Smooth muscle cell (in vitro differentiated cells): Measurements from ENCODE around the gene RAB3GAP1. TPM values are rescaled to one million over a fixed set of nuclear protein-coding genes. Genes with fewer than 3 reads are reported as not detected.
"Not testable (repeated sequence)": the region's sequence is repeated elsewhere in the genome, so short reads cannot be mapped to it uniquely, and the experiment has no call there.

ENCODE experiments used
- DNase-seq: peaks from one replicate; lab custom pipeline; 2025; ENCODE audit not compliant: unreplicated experiment; lab: John Stamatoyannopoulos, UW
- H2AFZ ChIP-seq: fragments of 200-600 bp; sonication (generic); 2 replicates; pipeline ENCODE4 v1.6.0; 2016; ENCODE audit warnings: antibody characterized with exemption, low read depth, mild to moderate bottlenecking
- H3F3A ChIP-seq: fragments of 200-600 bp; sonication (generic); 2 replicates; pipeline ENCODE4 v1.6.0; 2017; ENCODE audit warnings: antibody characterized with exemption, low read depth
- H3K27ac ChIP-seq: fragments of 200-600 bp; sonication (generic); 2 replicates; pipeline ENCODE4 v1.5.1; 2016; ENCODE audit warnings: low read depth, mild to moderate bottlenecking
- H3K27me3 ChIP-seq: fragments of 200-600 bp; sonication (generic); 2 replicates; pipeline ENCODE4 v1.6.1; 2016; ENCODE audit warnings: low read depth, mild to moderate bottlenecking
- H3K36me3 ChIP-seq: fragments of 200-600 bp; sonication (generic); 2 replicates; pipeline ENCODE4 v1.5.1; 2016; ENCODE audit warnings: low read depth
- H3K4me1 ChIP-seq: fragments of 200-600 bp; sonication (generic); 2 replicates; pipeline ENCODE4 v1.5.1; 2016; ENCODE audit warnings: low read depth
- H3K4me2 ChIP-seq: fragments of 200-600 bp; sonication (generic); 2 replicates; pipeline ENCODE4 v1.6.0; 2016; ENCODE audit warnings: mild to moderate bottlenecking
- H3K4me3 ChIP-seq: fragments of 200-600 bp; sonication (generic); 2 replicates; pipeline ENCODE4 v1.5.1; 2016; ENCODE audit warnings: mild to moderate bottlenecking
- H3K79me2 ChIP-seq: fragments of 200-600 bp; sonication (generic); 2 replicates; pipeline ENCODE4 v1.6.0; 2016; ENCODE audit warnings: low read depth, mild to moderate bottlenecking
- H3K9ac ChIP-seq: fragments of 200-600 bp; sonication (generic); 2 replicates; pipeline ENCODE4 v1.6.0; 2016; ENCODE audit warnings: low read depth
- H3K9me3 ChIP-seq: fragments of 200-600 bp; sonication (generic); replicated peaks from 2 replicates; pipeline ENCODE4 v1.5.1; 2016; ENCODE audit warnings: low read depth
- H4K20me1 ChIP-seq: fragments of 200-600 bp; sonication (generic); 2 replicates; pipeline ENCODE4 v1.6.0; 2016; ENCODE audit warnings: low read depth
- CTCF ChIP-seq: fragments of 200-600 bp; sonication (generic); IDR thresholded peaks from 2 replicates; pipeline ENCODE4 v1.5.1; 2017; ENCODE audit warnings: borderline replicate concordance, mild to moderate bottlenecking, antibody characterized with exemption; ENCODE audit not compliant: insufficient read depth, poor library complexity, severe bottlenecking
- WGBS: methylation state at CpG from one replicate; pipeline ENCODE4 v1.1.7; 2016; ENCODE audit warnings: low lambda C conversion rate; 5-methylcytosine and 5-hydroxymethylcytosine counted together
- polyA plus RNA-seq: library from polyadenylated mRNA; unstranded; fragments of >200 nt; fragmentation: Nextera tagmentation; extraction: Ambion mirVana; gene quantifications from 2 replicates; pipeline ENCODE4 v1.2.1, GENCODE V29; 2016
- total RNA-seq: library from RNA; depleted of rRNA; stranded (reverse); fragments of >200 nt; gene quantifications from 2 replicates; pipeline ENCODE4 v1.2.3, GENCODE V29; 2014

RAB3GAP1 gene
- total and polyA plus RNA-seq, 2 experiments from 2014 or later = 14.6 to 39.8 TPM

DNA sequence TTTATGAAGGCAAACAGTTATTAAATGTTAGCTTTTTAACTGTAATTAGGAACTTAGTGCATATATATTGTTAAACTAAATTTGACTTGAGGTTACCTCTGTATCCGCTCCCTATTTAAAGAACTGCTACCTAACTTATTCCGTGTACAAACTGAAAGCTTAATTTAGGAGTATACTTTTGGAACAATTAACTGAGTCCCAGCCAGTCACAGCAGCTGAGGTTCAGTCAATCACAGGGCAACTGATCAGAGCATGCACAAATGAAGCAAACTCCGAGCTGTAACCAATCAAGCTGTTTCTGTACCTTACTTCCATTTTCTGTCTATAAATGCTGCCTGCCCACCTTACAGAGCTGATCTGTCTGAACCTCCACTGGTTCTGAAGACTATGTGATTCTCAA, 61.2 kb downstream of the RAB3GAP1 start:
- Histone ChIP-seq H4K20me1 (no peaks in the 10 kb centered on the region), H3K4me2 (no peak overlapping the region), H3K27ac (no peak overlapping the region), H3K27me3 (no peaks in the 10 kb centered on the region), H3K9me3 (no peaks in the 10 kb centered on the region), H3K4me3 (no peak overlapping the region), H3K9ac (no peak overlapping the region), H3F3A (no peaks in the 10 kb centered on the region), H3K36me3 (peaks cover 4% of the 10 kb centered on the region), H3K4me1 (no peaks in the 10 kb centered on the region), H3K79me2 (peaks cover 5% of the 10 kb centered on the region), H2AFZ (no peak overlapping the region)
- WGBS = 100% methylated on average over 3 of the region's 3 CpGs
- DNase-seq = no peak
- no peak for TF ChIP-seq CTCF

DNA sequence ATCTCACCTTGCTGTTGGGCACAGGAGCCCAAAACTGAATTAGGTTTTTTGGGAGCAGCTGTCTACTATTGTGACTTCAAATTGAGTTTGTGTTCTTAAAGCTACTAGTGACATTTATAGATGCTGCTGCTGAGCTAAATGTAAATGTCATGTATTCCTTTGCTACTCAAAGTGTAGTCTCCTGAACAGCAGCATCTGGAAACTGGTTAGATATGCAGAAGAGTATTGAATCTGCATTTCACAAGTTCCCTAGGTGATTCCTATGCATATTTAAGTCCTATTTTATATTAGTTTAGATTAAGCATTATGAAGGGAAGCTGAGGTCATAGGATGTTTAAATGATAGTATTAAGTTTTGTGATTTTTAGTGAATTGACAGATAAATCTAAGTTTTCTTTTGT, 67.5 kb downstream of the RAB3GAP1 start:
- no peaks in the 10 kb centered on the region for H3K4me1 ChIP-seq
- TF ChIP-seq CTCF = no peak
- DNase-seq = no peak
- no peak overlapping the region for H2AFZ ChIP-seq
- no peak overlapping the region for H3K4me2 ChIP-seq
- no peaks in the 10 kb centered on the region for H3K27me3 ChIP-seq
- no peaks in the 10 kb centered on the region for H4K20me1 ChIP-seq
- no peak overlapping the region for H3K9ac ChIP-seq
- H3K4me3 ChIP-seq = no peak overlapping the region
- no peaks in the 10 kb centered on the region for H3F3A ChIP-seq
- no peaks in the 10 kb centered on the region for H3K79me2 ChIP-seq
- H3K27ac ChIP-seq = no peak overlapping the region
- no peaks in the 10 kb centered on the region for H3K9me3 ChIP-seq
- H3K36me3 ChIP-seq = peaks cover 3% of the 10 kb centered on the region

DNA sequence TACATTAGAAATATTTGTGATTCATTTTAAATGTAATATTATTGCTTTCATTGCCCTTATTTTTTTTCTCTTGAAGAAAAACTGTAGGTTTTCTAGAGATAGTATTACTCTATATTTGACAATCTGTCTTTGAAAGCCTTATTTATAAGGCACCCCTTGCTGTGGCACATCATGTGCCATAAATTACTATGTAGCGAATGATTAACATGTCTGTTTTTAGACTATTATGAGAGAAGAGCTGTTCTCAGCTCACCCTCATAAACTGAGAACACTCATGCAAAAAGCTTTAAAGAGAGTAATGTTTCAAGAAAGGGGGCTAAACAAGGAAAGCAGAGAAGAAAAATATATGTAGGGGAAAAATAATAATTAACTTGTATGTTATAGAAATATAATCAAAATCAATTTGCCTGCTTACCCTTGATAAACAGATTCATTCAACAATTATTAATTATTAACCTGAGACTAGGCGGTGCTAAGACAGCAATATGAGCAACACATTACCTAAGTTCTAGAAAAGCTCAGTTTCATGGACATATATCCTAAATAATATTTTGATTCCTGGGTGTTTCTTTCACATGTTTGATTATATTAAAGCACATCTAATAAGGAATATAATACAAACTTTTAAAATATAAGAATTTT, 69.0 kb downstream of the RAB3GAP1 start:
- no peak for DNase-seq
- WGBS = 99% methylated on average over 2 of the region's 2 CpGs
- no peak for TF ChIP-seq CTCF

GRCh38 chr2:135121658-135122039, 69.6 kb downstream of the RAB3GAP1 start:
- H3K36me3 ChIP-seq, H3K4me3 ChIP-seq, H3K9ac ChIP-seq, H3K4me1 ChIP-seq, H3K27me3 ChIP-seq, H3K9me3 ChIP-seq, H3K4me2 ChIP-seq, DNase-seq, H3K79me2 ChIP-seq, H2AFZ ChIP-seq, H3K27ac ChIP-seq, H3F3A ChIP-seq, H4K20me1 ChIP-seq: not testable (repeated sequence)
- WGBS = 97% methylated on average over 6 of the region's 6 CpGs

More for the DNA sequence above, 69.0 kb downstream of the RAB3GAP1 start:
- Histone ChIP-seq H3K36me3 (peaks cover 4% of the 10 kb centered on the region), H3K79me2 (no peaks in the 10 kb centered on the region), H4K20me1 (no peaks in the 10 kb centered on the region), H3K4me1 (no peaks in the 10 kb centered on the region), H3K9me3 (no peaks in the 10 kb centered on the region), H3K4me2 (no peak overlapping the region), H3K27ac (no peak overlapping the region), H3K4me3 (no peak overlapping the region), H3K27me3 (no peaks in the 10 kb centered on the region), H3F3A (no peaks in the 10 kb centered on the region), H3K9ac (no peak overlapping the region), H2AFZ (no peak overlapping the region)
